Uterus (tissue), 4 donors: Measurements from ENCODE around the gene RPS5. TPM values are rescaled to one million over a fixed set of nuclear protein-coding genes. Genes with fewer than 3 reads are reported as not detected.

ENCODE experiments used
- DNase-seq, 2 donors: peaks; one replicate each; pipeline ENCODE4 v3.0.0-alpha.2; 2019 to 2020
- H3K27ac ChIP-seq, 2 donors: fragments of 200-600 bp; sonication (generic); 1 replicate in 1 of 2; 2 replicates in 1 of 2; pipeline ENCODE4 v1.5.1; 2016 to 2018
- H3K27me3 ChIP-seq, 2 donors: fragments of 200-600 bp; sonication (generic); one replicate each; pipeline ENCODE4 v1.5.1; 2018 to 2019; ENCODE audit warnings: control low read depth in 1 of 2
- H3K36me3 ChIP-seq, 2 donors: fragments of 200-600 bp; sonication (generic); one replicate each; pipeline ENCODE4 v1.5.1; 2019; ENCODE audit warnings: control low read depth in 1 of 2
- H3K4me1 ChIP-seq, 2 donors: fragments of 200-600 bp; sonication (generic); one replicate each; pipeline ENCODE4 v1.5.1; 2018 to 2019; ENCODE audit warnings: control low read depth in 1 of 2
- H3K4me3 ChIP-seq, 2 donors: fragments of 200-600 bp; sonication (generic); 1 replicate in 1 of 2; 2 replicates in 1 of 2; pipeline ENCODE4 v1.5.1; 2018 to 2019; ENCODE audit warnings: mild to moderate bottlenecking in 1 of 2
- H3K9me3 ChIP-seq, 2 donors: fragments of 200-600 bp; sonication (generic); one replicate each; pipeline ENCODE4 v1.5.1; 2019; ENCODE audit warnings: control low read depth in 1 of 2
- POLR2A ChIP-seq, 2 donors: fragments of 450-650 bp; IDR thresholded peaks; one replicate each; pipeline ENCODE4 v1.6.1; 2016; ENCODE audit warnings: antibody characterized with exemption in 2 of 2, mild to moderate bottlenecking in 1 of 2, moderate library complexity in 1 of 2
- intact Hi-C: fragments of 100-400 bp; cut with DNase I; formaldehyde crosslinking; loops from one replicate; pipeline ENCODE4 v1.15.1; 2023; ENCODE audit warnings: low total_unique reads
- total RNA-seq, 4 donors: library from RNA; depleted of rRNA in 3 of 4; stranded (reverse); fragments of >200 nt in 3 of 4; gene quantifications; one replicate each; pipeline versions ENCODE4 v1.1.0 to v1.2.4, GENCODE V29; 2014 to 2023
- TF ChIP-seq, protein P1 (sequence below), 4 experiments: fragments of 200-600 bp in 2 of 4; fragments of 450-650 bp in 2 of 4; sonication (generic) in 2 of 4; IDR thresholded peaks; one replicate each; pipeline ENCODE4 v1.5.1; 2016 to 2019; ENCODE audit warnings: antibody characterized with exemption in 4 of 4, mild to moderate bottlenecking in 2 of 4, moderate library complexity in 1 of 4
- donor health status: DM: yes; HTN: yes; CAD: no.

RPS5 gene
- total RNA-seq, 4 donors from 2014 or later: 1,103 to 4,958 (median 2,770) TPM

DNA sequence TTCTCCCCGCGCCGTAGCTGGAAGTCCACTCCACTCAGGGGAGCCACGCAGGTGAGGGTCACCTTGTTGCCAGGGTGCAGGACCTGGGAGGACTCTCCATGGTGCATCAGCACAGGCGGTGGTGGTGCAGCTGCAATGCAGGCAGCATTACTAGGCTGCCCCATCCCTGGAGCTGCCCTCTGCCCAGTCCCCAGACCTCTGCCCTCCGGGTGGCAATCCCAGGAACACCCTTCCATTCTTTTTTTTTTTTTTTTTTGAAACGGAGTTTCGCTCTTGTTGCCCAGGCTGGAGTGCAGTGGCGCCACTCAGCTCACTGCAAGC, 35.6 kb upstream of the RPS5 start:
- no peaks in the 10 kb centered on the region for H3K9me3 ChIP-seq
- TF ChIP-seq, protein P1, sequence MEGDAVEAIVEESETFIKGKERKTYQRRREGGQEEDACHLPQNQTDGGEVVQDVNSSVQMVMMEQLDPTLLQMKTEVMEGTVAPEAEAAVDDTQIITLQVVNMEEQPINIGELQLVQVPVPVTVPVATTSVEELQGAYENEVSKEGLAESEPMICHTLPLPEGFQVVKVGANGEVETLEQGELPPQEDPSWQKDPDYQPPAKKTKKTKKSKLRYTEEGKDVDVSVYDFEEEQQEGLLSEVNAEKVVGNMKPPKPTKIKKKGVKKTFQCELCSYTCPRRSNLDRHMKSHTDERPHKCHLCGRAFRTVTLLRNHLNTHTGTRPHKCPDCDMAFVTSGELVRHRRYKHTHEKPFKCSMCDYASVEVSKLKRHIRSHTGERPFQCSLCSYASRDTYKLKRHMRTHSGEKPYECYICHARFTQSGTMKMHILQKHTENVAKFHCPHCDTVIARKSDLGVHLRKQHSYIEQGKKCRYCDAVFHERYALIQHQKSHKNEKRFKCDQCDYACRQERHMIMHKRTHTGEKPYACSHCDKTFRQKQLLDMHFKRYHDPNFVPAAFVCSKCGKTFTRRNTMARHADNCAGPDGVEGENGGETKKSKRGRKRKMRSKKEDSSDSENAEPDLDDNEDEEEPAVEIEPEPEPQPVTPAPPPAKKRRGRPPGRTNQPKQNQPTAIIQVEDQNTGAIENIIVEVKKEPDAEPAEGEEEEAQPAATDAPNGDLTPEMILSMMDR (IDR thresholded peaks at IDR 0.05): no peak
- no peak for TF ChIP-seq POLR2A (IDR thresholded peaks at IDR 0.05)
- DNase-seq: no peak
- no peak overlapping the region for H3K27ac ChIP-seq
- no peaks in the 10 kb centered on the region for H3K36me3 ChIP-seq
- no peaks in the 10 kb centered on the region for H3K27me3 ChIP-seq
- no peak overlapping the region for H3K4me3 ChIP-seq
- intact Hi-C loops: no loop called here
- H3K4me1 ChIP-seq: peaks cover 0 to 7% of the 10 kb centered on the region in 2 donors

DNA sequence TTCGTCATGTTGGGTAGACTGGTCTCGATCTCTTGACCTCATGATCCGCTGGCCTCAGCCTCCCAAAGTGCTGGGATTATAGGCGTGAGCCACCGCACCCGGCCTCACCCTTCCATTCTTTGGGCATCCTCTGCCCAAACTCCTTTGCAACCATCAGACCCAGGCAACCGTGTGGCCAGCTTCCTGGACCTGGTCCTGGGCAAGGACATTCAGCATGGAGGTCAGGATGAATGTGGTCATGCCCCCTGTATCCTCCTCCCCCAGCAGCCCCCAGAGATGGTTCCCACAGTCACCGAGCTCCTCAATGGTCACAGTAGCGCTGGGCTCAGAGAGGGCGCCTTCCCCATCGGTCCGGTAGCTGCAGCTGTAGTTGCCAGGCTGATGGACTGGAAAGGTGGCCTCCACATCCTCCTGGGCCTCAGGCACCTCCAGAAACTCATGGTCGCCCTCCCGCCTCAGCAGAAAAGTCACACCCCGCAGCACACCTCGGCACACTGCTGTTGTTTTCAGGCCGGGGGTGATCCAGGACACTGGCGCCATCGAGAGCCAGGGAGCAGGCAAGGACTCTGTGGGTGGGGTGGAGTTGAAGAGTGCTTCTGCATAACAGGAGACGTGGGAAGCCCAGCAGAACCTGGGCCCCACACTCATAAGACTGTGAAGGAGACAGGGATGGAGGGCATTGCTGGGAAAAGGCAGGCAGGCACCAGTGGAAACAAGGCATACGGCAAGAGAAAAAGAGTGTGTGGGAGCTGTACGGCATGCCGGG, 34.9 kb upstream of the RPS5 start:
- Histone ChIP-seq H3K27me3 (no peaks in the 10 kb centered on the region), H3K36me3 (no peaks in the 10 kb centered on the region), H3K27ac (no peak overlapping the region), H3K4me1 (peaks cover 0 to 14% of the 10 kb centered on the region in 2 donors), H3K9me3 (no peaks in the 10 kb centered on the region), H3K4me3 (no peak overlapping the region)
- TF ChIP-seq POLR2A (IDR thresholded peaks at IDR 0.05): no peak
- TF ChIP-seq, protein P1 (IDR thresholded peaks at IDR 0.05): no peak
- no peak for DNase-seq
- intact Hi-C loops: no loop called here

DNA sequence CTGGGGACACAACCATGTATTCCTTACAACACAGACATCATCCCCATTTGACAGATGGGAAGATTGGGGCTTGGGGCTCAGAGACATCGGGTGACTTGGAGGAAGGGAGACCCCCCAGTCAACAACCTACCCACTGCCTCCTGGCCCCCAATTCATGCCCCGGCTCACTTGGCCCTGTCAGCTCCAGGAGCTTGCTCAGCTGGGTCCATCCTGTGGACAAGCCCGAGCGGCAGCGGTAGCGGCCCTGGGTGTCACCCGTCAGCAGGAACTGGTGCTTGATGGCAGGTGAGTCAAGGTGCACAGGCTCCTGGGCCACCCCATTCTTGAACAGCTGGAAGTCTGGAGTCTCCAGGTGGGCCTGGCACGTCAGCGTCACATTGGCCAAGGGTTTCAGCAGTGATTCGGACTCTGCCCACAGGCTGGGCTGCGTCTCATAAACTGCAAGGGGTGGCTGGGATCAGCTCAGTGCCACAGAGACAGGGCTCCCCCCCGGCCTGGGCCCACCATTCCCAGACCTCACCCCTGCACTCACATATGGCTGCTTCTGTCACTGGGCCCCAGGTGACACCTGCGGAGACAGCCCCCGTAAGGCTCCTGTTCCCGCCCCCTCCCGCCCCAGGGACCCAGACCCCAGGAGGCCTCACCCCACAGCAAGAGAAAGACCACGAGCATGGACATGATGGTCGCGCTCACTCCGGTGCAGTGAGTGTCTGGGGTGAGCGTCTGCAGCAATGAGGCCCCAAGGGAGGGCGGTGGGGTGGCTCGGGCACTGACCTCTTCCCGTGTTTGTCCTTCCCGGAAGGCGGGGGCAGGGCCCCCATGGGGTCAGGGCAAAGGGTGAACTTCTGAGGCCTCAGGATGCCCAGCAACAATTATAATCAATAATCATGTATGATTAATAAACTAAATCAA, 34.1 kb upstream of the RPS5 start, which contains the start of gene A1BG:
A1BG (minus strand) TSS at position 733 of the 912 bp plus-strand sequence; CDS start at position 678, 55 bp downstream.
- no peak for DNase-seq

DNA sequence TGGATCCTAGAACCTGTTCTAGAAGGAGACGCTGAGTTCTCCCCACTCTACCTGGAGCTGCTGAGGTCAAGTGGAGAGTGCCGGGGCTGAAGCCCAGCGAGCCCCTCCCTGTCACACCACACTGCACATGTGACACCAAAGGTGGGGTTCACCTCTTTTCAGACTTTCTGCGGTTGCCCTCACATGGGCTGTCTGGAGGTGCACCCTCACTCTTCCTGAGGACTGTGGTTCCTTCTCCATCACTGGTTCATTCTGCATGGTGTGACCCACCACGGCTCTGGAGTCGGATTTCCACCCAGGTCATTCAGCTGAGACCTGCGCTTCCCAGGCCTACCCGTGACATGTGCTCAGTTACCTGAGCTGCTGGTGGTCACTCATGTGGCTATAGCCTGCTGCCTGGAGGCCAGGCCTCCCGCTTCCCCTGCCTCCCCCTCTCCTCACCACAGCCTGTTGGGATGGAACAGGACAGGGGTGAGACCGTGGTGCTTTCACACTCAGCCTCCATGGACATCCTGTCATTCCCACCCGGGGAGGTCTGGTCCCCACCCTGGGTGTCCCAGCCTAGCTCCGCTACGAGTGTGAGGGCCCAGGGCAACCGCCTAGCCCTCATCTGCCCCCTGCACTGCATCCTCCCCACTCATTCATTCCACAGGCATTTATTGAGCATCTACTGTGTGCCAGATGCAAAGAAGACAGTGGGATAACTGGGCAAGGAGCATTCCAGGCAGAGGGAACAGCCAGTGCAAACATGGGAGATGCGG, 33.2 kb upstream of the RPS5 start:
- Histone ChIP-seq H3K4me3 (no peak overlapping the region), H3K9me3 (no peaks in the 10 kb centered on the region), H3K36me3 (no peaks in the 10 kb centered on the region), H3K27me3 (no peaks in the 10 kb centered on the region), H3K27ac (no peak overlapping the region), H3K4me1 (peaks cover 0 to 15% of the 10 kb centered on the region in 2 donors)
- no peak for DNase-seq
- TF ChIP-seq, protein P1 (IDR thresholded peaks at IDR 0.05): no peak
- no peak for TF ChIP-seq POLR2A (IDR thresholded peaks at IDR 0.05)
- intact Hi-C loops: no loop called here

More for the DNA sequence above, 34.1 kb upstream of the RPS5 start, which contains the start of gene A1BG:
- Histone ChIP-seq H3K4me3 (no peak within 1 kb of the TSS), H3K27ac (no peak within 1 kb of the TSS), H3K36me3 (no peaks in the 10 kb centered on the region), H3K9me3 (no peaks in the 10 kb centered on the region), H3K4me1 (peaks cover 0 to 15% of the 10 kb centered on the region in 2 donors), H3K27me3 (no peaks in the 10 kb centered on the region)
- intact Hi-C loops: no loop called here
- TF ChIP-seq POLR2A (IDR thresholded peaks at IDR 0.05): no peak
- TF ChIP-seq, protein P1 (IDR thresholded peaks at IDR 0.05): no peak
